Measurements from ENCODE around the gene CENPU. TPM values are rescaled to one million over a fixed set of nuclear protein-coding genes. Genes with fewer than 3 reads are reported as not detected.
"Not testable (repeated sequence)": the region's sequence is repeated elsewhere in the genome, so short reads cannot be mapped to it uniquely, and the experiment has no call there.

The CENPU gene, protein sequence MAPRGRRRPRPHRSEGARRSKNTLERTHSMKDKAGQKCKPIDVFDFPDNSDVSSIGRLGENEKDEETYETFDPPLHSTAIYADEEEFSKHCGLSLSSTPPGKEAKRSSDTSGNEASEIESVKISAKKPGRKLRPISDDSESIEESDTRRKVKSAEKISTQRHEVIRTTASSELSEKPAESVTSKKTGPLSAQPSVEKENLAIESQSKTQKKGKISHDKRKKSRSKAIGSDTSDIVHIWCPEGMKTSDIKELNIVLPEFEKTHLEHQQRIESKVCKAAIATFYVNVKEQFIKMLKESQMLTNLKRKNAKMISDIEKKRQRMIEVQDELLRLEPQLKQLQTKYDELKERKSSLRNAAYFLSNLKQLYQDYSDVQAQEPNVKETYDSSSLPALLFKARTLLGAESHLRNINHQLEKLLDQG
- total RNA-seq: 76.6 and 85.3 TPM in 2 replicates
- long read RNA-seq, transcript CENPU-205 (12 exons, 1,549 nt): minor isoform, 9 of 158 reads
- long read RNA-seq, transcript CENPU-201 (13 exons, 1,998 nt): major isoform, 118 of 158 reads
- long read RNA-seq, partial matches to known transcripts: 24 of 158 reads
- long read RNA-seq, other reads (novel, unspliced or antisense): 7 of 158 reads

DNA sequence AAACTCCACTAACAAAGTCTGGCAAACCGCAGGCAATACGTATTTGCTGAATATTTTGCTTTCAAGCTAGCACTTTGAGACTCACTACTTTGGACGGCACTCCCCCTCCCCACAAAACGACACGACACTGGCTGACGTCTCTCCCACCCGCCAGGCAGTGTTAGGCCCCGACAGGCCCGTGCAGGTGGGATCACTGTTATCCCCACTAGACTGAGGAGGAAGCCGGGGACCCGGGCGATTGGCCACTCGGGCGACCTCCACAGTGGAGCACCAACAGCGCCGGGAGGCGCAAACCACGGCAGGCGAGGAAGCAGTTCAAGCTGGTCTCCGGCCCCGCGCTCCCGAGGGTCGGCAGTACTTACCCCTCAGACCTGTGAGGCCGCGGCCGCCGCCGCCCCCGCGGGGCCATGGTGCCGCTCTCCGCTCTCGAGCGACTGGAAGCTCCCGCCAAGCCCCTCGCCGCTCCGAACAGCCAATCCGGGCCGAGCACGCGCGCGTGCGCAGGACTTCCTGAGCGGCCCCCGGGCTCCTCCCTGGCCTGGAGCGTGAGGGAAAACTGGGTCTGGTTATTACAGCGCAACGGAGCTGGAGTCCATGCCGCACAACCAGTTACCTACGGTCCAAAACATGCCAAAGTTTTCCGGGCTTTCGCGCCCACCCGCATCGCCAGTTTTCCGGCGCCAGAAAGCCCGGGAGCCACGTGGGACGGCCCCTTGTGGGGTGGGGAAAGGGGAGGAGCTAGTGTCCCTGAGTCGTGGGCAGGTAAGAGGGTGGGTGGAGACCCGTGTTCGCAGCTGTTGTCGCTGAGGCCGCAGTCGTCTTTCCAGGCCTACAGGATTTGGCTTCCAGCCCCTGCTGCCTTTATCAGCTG is at the start of gene CENPU:
Gene CENPU (minus strand): TSS at position 443 of the 871 bp plus-strand sequence. CDS start 34 bp downstream, at position 409.
- no peaks in the 10 kb centered on the region for H3K9me3 Mint-ChIP-seq
- H3K27me3 Mint-ChIP-seq (ENCODE audit: low read depth): no peaks in the 10 kb centered on the region
- peak within 1 kb of the TSS; percentile 97 for H3K4me3 Mint-ChIP-seq
- peak; percentile 95 for DNase-seq (ENCODE audit: low read depth, low spot score)
- TF ChIP-seq, protein P1, sequence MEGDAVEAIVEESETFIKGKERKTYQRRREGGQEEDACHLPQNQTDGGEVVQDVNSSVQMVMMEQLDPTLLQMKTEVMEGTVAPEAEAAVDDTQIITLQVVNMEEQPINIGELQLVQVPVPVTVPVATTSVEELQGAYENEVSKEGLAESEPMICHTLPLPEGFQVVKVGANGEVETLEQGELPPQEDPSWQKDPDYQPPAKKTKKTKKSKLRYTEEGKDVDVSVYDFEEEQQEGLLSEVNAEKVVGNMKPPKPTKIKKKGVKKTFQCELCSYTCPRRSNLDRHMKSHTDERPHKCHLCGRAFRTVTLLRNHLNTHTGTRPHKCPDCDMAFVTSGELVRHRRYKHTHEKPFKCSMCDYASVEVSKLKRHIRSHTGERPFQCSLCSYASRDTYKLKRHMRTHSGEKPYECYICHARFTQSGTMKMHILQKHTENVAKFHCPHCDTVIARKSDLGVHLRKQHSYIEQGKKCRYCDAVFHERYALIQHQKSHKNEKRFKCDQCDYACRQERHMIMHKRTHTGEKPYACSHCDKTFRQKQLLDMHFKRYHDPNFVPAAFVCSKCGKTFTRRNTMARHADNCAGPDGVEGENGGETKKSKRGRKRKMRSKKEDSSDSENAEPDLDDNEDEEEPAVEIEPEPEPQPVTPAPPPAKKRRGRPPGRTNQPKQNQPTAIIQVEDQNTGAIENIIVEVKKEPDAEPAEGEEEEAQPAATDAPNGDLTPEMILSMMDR (conservative IDR thresholded peaks at IDR 0.05): no peak
- H3K36me3 Mint-ChIP-seq (ENCODE audit: low read depth): peaks cover 3% of the 10 kb centered on the region
- H3K27ac Mint-ChIP-seq (ENCODE audit: unreplicated experiment): peak within 1 kb of the TSS; percentile 98
- peaks cover 48% of the 10 kb centered on the region for H3K4me1 Mint-ChIP-seq

DNA sequence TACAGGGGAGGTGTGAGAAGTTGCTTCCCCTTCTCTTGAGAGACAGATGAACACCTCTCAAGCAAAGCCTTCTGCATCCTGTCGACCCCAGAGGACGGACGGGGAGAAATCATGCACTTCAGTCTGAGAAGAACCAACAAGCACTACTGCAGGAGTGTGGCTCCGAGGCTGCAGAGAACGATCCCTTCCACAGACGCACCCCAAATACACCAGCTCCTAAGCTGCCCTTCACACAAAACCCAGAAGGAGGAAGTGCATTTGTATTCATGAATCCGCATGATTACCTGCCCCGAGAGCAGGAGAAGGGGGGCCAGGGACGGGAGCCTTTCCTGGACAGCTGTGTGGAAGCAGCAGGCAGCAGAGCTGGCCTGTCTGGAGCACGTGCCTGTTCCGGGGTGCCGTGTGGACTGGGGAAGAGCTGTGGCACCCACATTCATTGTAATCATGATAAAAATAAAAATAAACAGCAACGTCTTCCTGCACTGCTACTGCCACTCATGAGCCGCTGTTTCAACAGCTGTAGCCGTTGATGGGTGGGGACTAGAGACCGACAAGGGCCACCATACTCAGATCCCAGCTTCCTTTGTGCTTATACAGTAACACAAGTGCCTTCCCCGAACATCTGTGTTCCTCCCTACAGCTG is 49.0 kb upstream of the CENPU start:
- H3K4me3 Mint-ChIP-seq: no peak overlapping the region
- peaks cover 4% of the 10 kb centered on the region for H3K36me3 Mint-ChIP-seq (ENCODE audit: low read depth)
- H3K27me3 Mint-ChIP-seq (ENCODE audit: low read depth): no peaks in the 10 kb centered on the region
- TF ChIP-seq, protein P1 (conservative IDR thresholded peaks at IDR 0.05): no peak
- peaks cover 3% of the 10 kb centered on the region for H3K9me3 Mint-ChIP-seq
- no peak overlapping the region for H3K27ac Mint-ChIP-seq (ENCODE audit: unreplicated experiment)
- no peak for DNase-seq (ENCODE audit: low read depth, low spot score)
- H3K4me1 Mint-ChIP-seq: no peaks in the 10 kb centered on the region

DNA sequence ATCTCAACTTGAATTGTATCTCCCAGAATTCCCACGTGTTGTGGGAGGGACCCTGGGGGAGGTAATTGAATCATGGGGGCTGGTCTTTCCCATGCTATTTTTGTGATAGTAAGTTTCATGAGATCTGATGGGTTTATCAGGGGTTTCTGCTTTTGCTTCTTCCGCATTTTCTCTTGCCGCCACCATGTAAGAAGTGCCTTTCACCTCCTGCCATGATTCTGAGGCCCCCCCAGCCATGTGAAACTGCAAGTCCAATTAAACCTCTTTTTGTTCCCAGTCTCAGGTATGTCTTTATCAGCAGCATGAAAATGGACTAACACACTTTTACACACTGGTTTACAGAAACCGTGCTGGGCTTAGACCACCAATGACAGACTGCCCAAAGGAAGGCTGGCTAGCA is 45.3 kb upstream of the CENPU start:
- not testable (repeated sequence) for H3K9me3 Mint-ChIP-seq, H3K4me3 Mint-ChIP-seq

DNA sequence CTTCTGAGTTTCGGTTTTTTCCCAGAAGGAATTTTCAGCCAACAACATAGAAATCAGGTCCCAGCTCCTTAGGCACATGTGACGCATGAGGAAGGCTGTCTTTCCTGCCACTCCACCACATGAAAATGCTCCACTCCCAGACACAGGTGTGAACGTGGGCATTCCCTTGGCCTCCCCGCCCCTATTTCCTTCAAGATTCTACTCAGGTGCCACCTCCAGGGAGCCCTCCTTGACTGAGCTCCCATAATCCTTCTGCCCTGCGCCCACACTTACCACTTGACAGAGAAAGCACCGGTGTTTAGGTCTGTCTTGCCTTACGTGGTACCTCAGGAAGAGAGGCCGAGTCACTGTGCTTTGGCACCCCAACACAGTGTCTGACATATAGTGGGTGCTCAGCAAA is 44.4 kb upstream of the CENPU start:
- peaks cover 3% of the 10 kb centered on the region for H3K9me3 Mint-ChIP-seq
- TF ChIP-seq, protein P1 (conservative IDR thresholded peaks at IDR 0.05): no peak
- H3K4me3 Mint-ChIP-seq: no peak overlapping the region
- no peaks in the 10 kb centered on the region for H3K4me1 Mint-ChIP-seq
- no peak for DNase-seq (ENCODE audit: low read depth, low spot score)
- peaks cover 4% of the 10 kb centered on the region for H3K36me3 Mint-ChIP-seq (ENCODE audit: low read depth)
- peak overlapping the region; percentile 12 for H3K27ac Mint-ChIP-seq (ENCODE audit: unreplicated experiment)
- no peaks in the 10 kb centered on the region for H3K27me3 Mint-ChIP-seq (ENCODE audit: low read depth)

More for the DNA sequence above, 45.3 kb upstream of the CENPU start:
- DNase-seq (ENCODE audit: low read depth, low spot score); H3K36me3 Mint-ChIP-seq (ENCODE audit: low read depth); H3K27me3 Mint-ChIP-seq (ENCODE audit: low read depth); H3K4me1 Mint-ChIP-seq; H3K27ac Mint-ChIP-seq (ENCODE audit: unreplicated experiment): not testable (repeated sequence)

DNA sequence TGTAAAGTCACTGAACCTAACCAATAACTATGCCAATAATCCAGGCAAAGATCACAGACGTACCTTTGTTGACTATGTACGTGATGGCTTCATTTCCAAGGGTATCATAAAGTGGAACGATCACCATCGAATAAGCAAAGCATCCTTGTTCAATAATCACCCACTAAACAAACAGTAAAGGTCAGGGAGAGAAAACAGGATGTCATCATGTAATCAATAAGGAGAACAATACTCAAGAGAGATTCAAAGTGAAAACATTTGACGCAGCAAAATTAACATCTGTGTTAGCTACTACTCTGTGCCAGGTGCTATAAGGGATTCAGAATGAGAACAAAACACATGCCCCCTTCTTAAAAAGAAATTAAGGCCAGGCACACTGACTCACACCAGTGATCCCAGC is 42.9 kb upstream of the CENPU start:
- Mint-ChIP-seq H3K27ac (ENCODE audit: unreplicated experiment) (no peak overlapping the region), H3K27me3 (ENCODE audit: low read depth) (no peaks in the 10 kb centered on the region), H3K4me1 (no peaks in the 10 kb centered on the region), H3K36me3 (ENCODE audit: low read depth) (peaks cover 4% of the 10 kb centered on the region), H3K9me3 (peaks cover 3% of the 10 kb centered on the region), H3K4me3 (no peak overlapping the region)
- no peak for DNase-seq (ENCODE audit: low read depth, low spot score)
- TF ChIP-seq, protein P1 (conservative IDR thresholded peaks at IDR 0.05): no peak

All from neural crest cell (in vitro differentiated cells).